Globus pallidus (tissue), 1 donor: ENCODE measurements around the gene TREX2.

Source experiments
- DNase-seq: peaks from one replicate; pipeline ENCODE4 v3.0.0-alpha.2; 2015; ENCODE audit warnings: low spot score

The TREX2 gene

GRCh38 chrX:153475751-153476281 lies 30.0 kb upstream of the TREX2 start:
- DNase-seq: no peak

GRCh38 chrX:153475271-153475670 lies 29.4 kb upstream of the TREX2 start:
- no peak for DNase-seq

GRCh38 chrX:153474718-153475117 lies 28.9 kb upstream of the TREX2 start:
- DNase-seq: no peak

- DNase-seq: no peak
Observed at GRCh38 chrX:153474266-153474665, 28.4 kb upstream of the TREX2 start.

GRCh38 chrX:153473126-153473525 lies 27.3 kb upstream of the TREX2 start:
- DNase-seq: no peak

GRCh38 chrX:153471663-153472280 lies 25.9 kb upstream of the TREX2 start:
- no peak for DNase-seq

- DNase-seq: peak; percentile 88
Observed at GRCh38 chrX:153470411-153471363, 24.8 kb upstream of the TREX2 start, which contains the start of gene HAUS7. Gene HAUS7, minus strand, starts transcription at chrX:153470576. Its CDS starts 19 bp downstream, at chrX:153470557.

GRCh38 chrX:153469811-153470410 lies 24.1 kb upstream of the TREX2 start:
- DNase-seq: no peak

- DNase-seq: no peak
Observed at GRCh38 chrX:153468008-153468580, 22.2 kb upstream of the TREX2 start.

GRCh38 chrX:153465691-153466380 lies 20.0 kb upstream of the TREX2 start:
- no peak for DNase-seq

- no peak for DNase-seq
Observed at GRCh38 chrX:153464116-153464515, 18.3 kb upstream of the TREX2 start.

- DNase-seq: no peak
Observed at GRCh38 chrX:153463556-153463955, 17.7 kb upstream of the TREX2 start.

GRCh38 chrX:153463031-153463430 lies 17.2 kb upstream of the TREX2 start:
- no peak for DNase-seq

GRCh38 chrX:153462291-153462690 lies 16.4 kb upstream of the TREX2 start:
- no peak for DNase-seq

GRCh38 chrX:153460826-153461225 lies 15.0 kb upstream of the TREX2 start:
- no peak for DNase-seq

GRCh38 chrX:153459986-153460385 lies 14.1 kb upstream of the TREX2 start:
- no peak for DNase-seq

GRCh38 chrX:153458476-153458875 lies 12.6 kb upstream of the TREX2 start:
- DNase-seq: no peak

- no peak for DNase-seq
Observed at GRCh38 chrX:153457827-153458466, 12.1 kb upstream of the TREX2 start.

- DNase-seq: no peak
Observed at GRCh38 chrX:153457136-153457825, 11.4 kb upstream of the TREX2 start.

GRCh38 chrX:153456704-153457103 lies 10.8 kb upstream of the TREX2 start:
- DNase-seq: no peak
